CD8-positive, alpha-beta memory T cell (primary cell): Measurements from ENCODE around the gene CUX1. TPM values are rescaled to one million over a fixed set of nuclear protein-coding genes. Genes with fewer than 3 reads are reported as not detected.

Experiments used
- CTCF ChIA-PET: fragments of 350-600 bp; sonication (Branson Sonifier 250); formaldehyde crosslinking; loops from one replicate; lab custom pipeline; 2021; ENCODE audit warnings: antibody characterized with exemption; lab: Charles Lee
- POLR2A ChIA-PET: fragments of 350-600 bp; sonication (Branson Sonifier 250); formaldehyde crosslinking; loops from one replicate; lab custom pipeline; 2021; ENCODE audit warnings: antibody characterized with exemption; lab: Charles Lee
- DNase-seq, 5 donors: peaks; one replicate each; pipeline versions ENCODE4 v3.0.0 to v3.0.0-alpha.2; 2020 to 2022; ENCODE audit warnings: mixed read lengths in 1 of 5
- H3K27ac ChIP-seq: one replicate; pipeline ENCODE4 v1.7.0; 2013; ENCODE audit warnings: low read depth, mild to moderate bottlenecking, low read length, moderate library complexity
- H3K27me3 ChIP-seq: 2 replicates; pipeline ENCODE4 v1.7.0; 2013; ENCODE audit warnings: low read length, mild to moderate bottlenecking; ENCODE audit not compliant: insufficient read depth, poor library complexity, severe bottlenecking
- H3K36me3 ChIP-seq: 2 replicates; pipeline ENCODE4 v1.7.0; 2013; ENCODE audit warnings: mild to moderate bottlenecking, low read length, moderate library complexity; ENCODE audit not compliant: insufficient read depth
- H3K4me1 ChIP-seq: 2 replicates; pipeline ENCODE4 v1.7.0; 2013; ENCODE audit warnings: mild to moderate bottlenecking, low read length, moderate library complexity; ENCODE audit not compliant: insufficient read depth
- H3K4me3 ChIP-seq: 2 replicates; pipeline ENCODE4 v1.7.0; 2013; ENCODE audit warnings: mild to moderate bottlenecking, low read length
- H3K9me3 ChIP-seq: 2 replicates; pipeline ENCODE4 v1.7.0; 2013; ENCODE audit warnings: mild to moderate bottlenecking, low read length
- H3K27ac Mint-ChIP-seq, 8 donors: one replicate each; pipeline ENCODE4 v1.8.0; 2020 to 2021; ENCODE audit warnings: mixed read lengths in 8 of 8, mild to moderate bottlenecking in 6 of 8, inconsistent platforms in 3 of 8, moderate library complexity in 3 of 8
- H3K27me3 Mint-ChIP-seq, 2 donors: one replicate each; pipeline ENCODE4 v1.8.0; 2020 to 2021; ENCODE audit warnings: mixed read lengths in 2 of 2, mild to moderate bottlenecking in 1 of 2, moderate library complexity in 1 of 2
- H3K36me3 Mint-ChIP-seq, 3 donors: one replicate each; pipeline ENCODE4 v1.8.0; 2020 to 2021; ENCODE audit warnings: mixed read lengths in 3 of 3, inconsistent platforms in 1 of 3, mild to moderate bottlenecking in 1 of 3
- H3K4me1 Mint-ChIP-seq, 3 donors: one replicate each; pipeline ENCODE4 v1.8.0; 2020 to 2021; ENCODE audit warnings: mixed read lengths in 3 of 3, inconsistent platforms in 1 of 3, mild to moderate bottlenecking in 1 of 3
- H3K4me3 Mint-ChIP-seq, 7 donors: one replicate each; pipeline ENCODE4 v1.8.0; 2020 to 2021; ENCODE audit warnings: mixed read lengths in 7 of 7, mild to moderate bottlenecking in 6 of 7, moderate library complexity in 4 of 7, inconsistent platforms in 2 of 7
- H3K9me3 Mint-ChIP-seq, 5 donors: one replicate each; pipeline ENCODE4 v1.8.0; 2020 to 2022; ENCODE audit warnings: mixed read lengths in 5 of 5, mild to moderate bottlenecking in 3 of 5, moderate library complexity in 2 of 5, inconsistent platforms in 1 of 5
- polyA plus RNA-seq: library from polyadenylated mRNA; unstranded; fragments of 300-500 nt; fragmentation: Illumina TruSeq; gene quantifications from one replicate; pipeline ENCODE4 v1.2.3, GENCODE V29; 2021
- total RNA-seq, 2 experiments: library from RNA; stranded (reverse); gene quantifications; one replicate each; pipeline ENCODE4 v1.2.3, GENCODE V29; 2021

The CUX1 gene
- total and polyA plus RNA-seq, 3 experiments from 2014 or later, result 23.2 to 26.4 (median 23.6) TPM

- Mint-ChIP-seq H3K4me3 (peak overlapping the region; percentile 55 to 91 (median 69)), H3K9me3 (no peaks in the 10 kb centered on the region), H3K27me3 (peaks cover 10 to 29% of the 10 kb centered on the region in 2 donors), H3K36me3 (no peaks in the 10 kb centered on the region), H3K4me1 (peaks cover 22 to 31% (median 28%) of the 10 kb centered on the region in 3 donors), H3K27ac (peak overlapping the region; percentile 9 to 98 (median 66))
- H3K27ac ChIP-seq, result no peak overlapping the region
- CTCF ChIA-PET, result interaction anchor here (1.0 to 1.2 kb wide), 2 partner anchors 10 to 61 kb away, joined by 3 to 8 read pairs; no protein-coding TSS in a partner anchor
- H3K9me3 ChIP-seq, result no peaks in the 10 kb centered on the region
- H3K4me3 ChIP-seq, result no peak overlapping the region
- H3K4me1 ChIP-seq, result peaks cover 21% of the 10 kb centered on the region
- no peaks in the 10 kb centered on the region for H3K27me3 ChIP-seq
- DNase-seq, result peak in 3 of 5 donors; percentile 49 to 54 (median 51)
- no peaks in the 10 kb centered on the region for H3K36me3 ChIP-seq
- POLR2A ChIA-PET, result interaction anchor here (1.1 kb wide), 1 partner anchor 60 kb away, joined by 3 read pairs; no protein-coding TSS in a partner anchor
Observed at GRCh38 chr7:101804088-101804963, 13.1 kb upstream of the CUX1 start.

GRCh38 chr7:101804967-101805366 is 12.5 kb upstream of the CUX1 start:
- Histone ChIP-seq H3K4me3 (peak overlapping the region; percentile 15), H3K27me3 (no peaks in the 10 kb centered on the region), H3K9me3 (no peaks in the 10 kb centered on the region), H3K36me3 (no peaks in the 10 kb centered on the region), H3K27ac (no peak overlapping the region), H3K4me1 (peaks cover 21% of the 10 kb centered on the region)
- ChIA-PET POLR2A (interaction anchor here (1.1 kb wide), 1 partner anchor 60 kb away, joined by 3 read pairs; no protein-coding TSS in a partner anchor), CTCF (interaction anchor here (1.0 to 1.2 kb wide), 3 partner anchors 9 to 61 kb away, joined by 3 to 8 read pairs (median 4); no protein-coding TSS in a partner anchor)
- Mint-ChIP-seq H3K4me3 (peak overlapping the region; percentile 47 to 77 (median 68)), H3K27me3 (peaks cover 10 to 31% of the 10 kb centered on the region in 2 donors), H3K36me3 (no peaks in the 10 kb centered on the region), H3K4me1 (peaks cover 22 to 31% (median 28%) of the 10 kb centered on the region in 3 donors), H3K27ac (peak overlapping the region in 4 of 8 donors; percentile 19 to 80 (median 52)), H3K9me3 (no peaks in the 10 kb centered on the region)
- DNase-seq, result peak in 2 of 5 donors; percentile 13 to 23

- H3K36me3 Mint-ChIP-seq, result peaks cover 0 to 8% (median 0%) of the 10 kb centered on the region in 3 donors
- H3K9me3 ChIP-seq, result no peaks in the 10 kb centered on the region
Observed at GRCh38 chr7:101812595-101812994, 4.8 kb upstream of the CUX1 start.

GRCh38 chr7:101813402-101814019 is 3.9 kb upstream of the CUX1 start:
- Histone ChIP-seq H3K27ac (no peak overlapping the region), H3K9me3 (no peaks in the 10 kb centered on the region), H3K36me3 (no peaks in the 10 kb centered on the region), H3K4me1 (peaks cover 11% of the 10 kb centered on the region), H3K27me3 (no peaks in the 10 kb centered on the region), H3K4me3 (no peak overlapping the region)
- DNase-seq, result no peak
- Mint-ChIP-seq H3K27ac (peak overlapping the region in 3 of 8 donors; percentile 29 to 70 (median 43)), H3K4me3 (peak overlapping the region; percentile 65 to 87 (median 80)), H3K4me1 (peaks cover 22 to 24% (median 24%) of the 10 kb centered on the region in 3 donors), H3K36me3 (peaks cover 0 to 11% (median 0%) of the 10 kb centered on the region in 3 donors), H3K9me3 (no peaks in the 10 kb centered on the region), H3K27me3 (peaks cover 3 to 8% of the 10 kb centered on the region in 2 donors)
- ChIA-PET POLR2A (no interaction called here), CTCF (interaction anchor here (0.7 to 1.6 kb wide), 7 partner anchors 9 to 76 kb away, joined by 3 to 33 read pairs (median 6); no protein-coding TSS in a partner anchor)

More at GRCh38 chr7:101812595-101812994, 4.8 kb upstream of the CUX1 start:
- peaks cover 13 to 14% (median 14%) of the 10 kb centered on the region in 3 donors for H3K4me1 Mint-ChIP-seq
- POLR2A ChIA-PET, result no interaction called here
- H3K27ac Mint-ChIP-seq, result peak overlapping the region in 1 of 8 donors; percentile 17
- H3K27ac ChIP-seq, result no peak overlapping the region
- no peaks in the 10 kb centered on the region for H3K36me3 ChIP-seq
- H3K27me3 ChIP-seq, result no peaks in the 10 kb centered on the region
- peaks cover 6% of the 10 kb centered on the region for H3K4me1 ChIP-seq
- peaks cover 3 to 8% of the 10 kb centered on the region in 2 donors for H3K27me3 Mint-ChIP-seq
- peak overlapping the region in 3 of 7 donors; percentile 28 to 82 (median 37) for H3K4me3 Mint-ChIP-seq
- no peaks in the 10 kb centered on the region for H3K9me3 Mint-ChIP-seq
- no peak for DNase-seq
- H3K4me3 ChIP-seq, result no peak overlapping the region
- CTCF ChIA-PET, result interaction anchor here (1.7 kb wide), 1 partner anchor 69 kb away, joined by 6 read pairs; no protein-coding TSS in a partner anchor

GRCh38 chr7:101814081-101814990 is 3.1 kb upstream of the CUX1 start:
- Histone ChIP-seq H3K4me1 (peaks cover 16% of the 10 kb centered on the region), H3K27me3 (no peaks in the 10 kb centered on the region), H3K9me3 (no peaks in the 10 kb centered on the region), H3K27ac (no peak overlapping the region), H3K36me3 (no peaks in the 10 kb centered on the region), H3K4me3 (peak overlapping the region; percentile 65)
- H3K4me3 Mint-ChIP-seq, result peak overlapping the region; percentile 83 to 94 (median 88)
- DNase-seq, result peak; percentile 34 to 70 (median 52)
- H3K4me1 Mint-ChIP-seq, result peaks cover 24 to 28% (median 27%) of the 10 kb centered on the region in 3 donors
- peaks cover 3 to 8% of the 10 kb centered on the region in 2 donors for H3K27me3 Mint-ChIP-seq
- POLR2A ChIA-PET, result no interaction called here
- H3K27ac Mint-ChIP-seq, result peak overlapping the region; percentile 56 to 94 (median 76)
- peaks cover 0 to 11% (median 0%) of the 10 kb centered on the region in 3 donors for H3K36me3 Mint-ChIP-seq
- CTCF ChIA-PET, result interaction anchor here (0.7 to 1.6 kb wide), 12 partner anchors 10 to 407 kb away, joined by 3 to 33 read pairs (median 3); no protein-coding TSS in a partner anchor
- H3K9me3 Mint-ChIP-seq, result no peaks in the 10 kb centered on the region

GRCh38 chr7:101814991-101815825 is 2.2 kb upstream of the CUX1 start:
- Mint-ChIP-seq H3K4me3 (peak overlapping the region; percentile 83 to 94 (median 89)), H3K27me3 (peaks cover 3 to 5% of the 10 kb centered on the region in 2 donors), H3K36me3 (peaks cover 0 to 11% (median 0%) of the 10 kb centered on the region in 3 donors), H3K27ac (peak overlapping the region; percentile 56 to 94 (median 76)), H3K4me1 (peaks cover 27 to 36% (median 35%) of the 10 kb centered on the region in 3 donors), H3K9me3 (no peaks in the 10 kb centered on the region)
- no peaks in the 10 kb centered on the region for H3K9me3 ChIP-seq
- H3K27ac ChIP-seq, result peak overlapping the region; percentile 51
- H3K27me3 ChIP-seq, result no peaks in the 10 kb centered on the region
- H3K4me3 ChIP-seq, result peak overlapping the region; percentile 65
- DNase-seq, result peak; percentile 47 to 76 (median 64)
- ChIA-PET POLR2A (no interaction called here), CTCF (interaction anchor here (0.8 to 1.6 kb wide), 9 partner anchors 10 to 406 kb away, joined by 3 to 33 read pairs (median 3); no protein-coding TSS in a partner anchor)
- peaks cover 16% of the 10 kb centered on the region for H3K4me1 ChIP-seq
- H3K36me3 ChIP-seq, result no peaks in the 10 kb centered on the region
